ENCODE measurements around the gene CC2D1B. TPM values are rescaled to one million over a fixed set of nuclear protein-coding genes. Genes with fewer than 3 reads are reported as not detected.

Gene CC2D1B
- total and polyA plus RNA-seq, 9 of the 15 experiments (the other 6 are each of a cell fraction or from before 2014, with no cell fraction given), result 1.2 to 33.6 (median 25.5) TPM

DNA sequence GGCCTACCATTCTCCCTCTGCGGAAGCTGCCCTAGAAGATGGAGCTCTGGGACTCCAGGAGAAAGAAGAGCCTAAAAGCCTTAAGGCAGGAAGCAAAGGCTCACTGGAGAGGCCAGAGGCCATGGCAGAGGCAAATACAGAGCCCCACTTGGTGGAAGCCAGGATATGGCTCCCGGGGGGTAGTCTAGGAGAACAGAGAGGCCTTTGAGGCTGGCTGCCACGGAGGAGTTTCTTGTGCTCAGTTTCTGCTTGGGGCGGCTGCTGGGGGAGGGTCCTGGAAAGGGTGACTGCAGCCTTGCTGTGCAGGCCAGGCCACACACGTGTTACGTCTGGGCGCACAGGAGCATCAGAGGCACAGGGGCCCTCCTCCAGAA, 5.4 kb downstream of the CC2D1B start:
- Histone ChIP-seq H3K27me3 (ENCODE audit: control insufficient read depth in 2 of 2, insufficient read depth in 2 of 2, low read length in 2 of 2) (no peaks in the 10 kb centered on the region), H3K36me3 (ENCODE audit: control insufficient read depth, insufficient read depth, low read length) (peaks cover 88% of the 10 kb centered on the region), H3K4me3 (no peak overlapping the region), H3K27ac (ENCODE audit: extremely low read depth, low read depth, low read length) (no peak overlapping the region), H3K9ac (ENCODE audit: insufficient read depth in 1 of 2, low read depth in 2 of 2, low read length in 2 of 2) (no peak overlapping the region), H3K9me1 (ENCODE audit: control insufficient read depth, insufficient read depth, low read length) (peaks cover 5% of the 10 kb centered on the region), H3K79me2 (ENCODE audit: control insufficient read depth, insufficient read depth, low read length) (peaks cover 18% of the 10 kb centered on the region), H4K20me1 (replicated peaks; ENCODE audit: control insufficient read depth, insufficient read depth, low read length) (peaks cover 3% of the 10 kb centered on the region; the same call in 1 of the 2 replicates), H2AFZ (ENCODE audit: low read depth, low read length) (no peak overlapping the region), H3K9me3 (replicated peaks; ENCODE audit: control insufficient read depth, insufficient read depth, low read depth, low read length) (no peaks in the 10 kb centered on the region), H3K4me2 (ENCODE audit: insufficient read depth, low read length) (no peak overlapping the region), H3K4me1 (replicated peaks in 1 of 2; ENCODE audit: control insufficient read depth in 2 of 2, insufficient read depth in 2 of 2, low read length in 2 of 2) (peaks cover 11 to 13% of the 10 kb centered on the region in 2 experiments; a peak in 4 of 5 replicates)
- 94% methylated on average over 7 of the region's 7 CpGs for WGBS (ENCODE audit: insufficient coverage, low coverage, missing lambda C conversion rate)
- BruUV-seq (replicated peaks), result no TSS peak
- POLR2A ChIA-PET, result interaction anchor here (0.9 to 2.7 kb wide), 2 partner anchors 12 to 32 kb away, joined by 4 to 12 read pairs; no protein-coding TSS in a partner anchor
- DNase-seq (ENCODE audit: extremely low read depth in 1 of 4, low spot score in 3 of 4) (no peak), FAIRE-seq (no peak), ATAC-seq (no peak)
- TF ChIP-seq POLR2G (IDR thresholded peaks at IDR 0.05; ENCODE audit: low read depth, low read length) (0 out of 2 replicates have a peak, but pooled peaks have one; percentile 30), ZBTB17 (CRISPR knock-in tag; IDR thresholded peaks at IDR 0.05) (no peak), TAF7 (tag; IDR thresholded peaks at IDR 0.05) (no peak)
- in situ Hi-C loops (cut with MboI) (no loop called here), intact Hi-C loops (cut with micrococcal nuclease) (no loop called here)
- CTCF ChIA-PET (ENCODE audit: low intra/inter-chr PET ratio), result no interaction called here

GRCh38 chr1:52359676-52360594, 6.1 kb downstream of the CC2D1B start:
- 96% methylated on average over 24 of the region's 24 CpGs for WGBS (ENCODE audit: insufficient coverage, low coverage, missing lambda C conversion rate)
- FAIRE-seq, result no peak
- CTCF ChIA-PET (ENCODE audit: low intra/inter-chr PET ratio), result no interaction called here
- Histone ChIP-seq H3K9ac (ENCODE audit: insufficient read depth in 1 of 2, low read depth in 2 of 2, low read length in 2 of 2) (no peak overlapping the region), H3K4me1 (replicated peaks in 1 of 2; ENCODE audit: control insufficient read depth in 2 of 2, insufficient read depth in 2 of 2, low read length in 2 of 2) (peaks cover 7 to 9% of the 10 kb centered on the region in 2 experiments; a peak in 4 of 5 replicates), H4K20me1 (replicated peaks; ENCODE audit: control insufficient read depth, insufficient read depth, low read length) (peaks cover 3% of the 10 kb centered on the region; the same call in 1 of the 2 replicates), H3K4me3 (no peak overlapping the region), H3K36me3 (ENCODE audit: control insufficient read depth, insufficient read depth, low read length) (peaks cover 94% of the 10 kb centered on the region), H2AFZ (ENCODE audit: low read depth, low read length) (no peak overlapping the region), H3K4me2 (ENCODE audit: insufficient read depth, low read length) (no peak overlapping the region), H3K27me3 (ENCODE audit: control insufficient read depth in 2 of 2, insufficient read depth in 2 of 2, low read length in 2 of 2) (no peaks in the 10 kb centered on the region), H3K9me1 (ENCODE audit: control insufficient read depth, insufficient read depth, low read length) (peaks cover 5% of the 10 kb centered on the region), H3K9me3 (replicated peaks; ENCODE audit: control insufficient read depth, insufficient read depth, low read depth, low read length) (no peaks in the 10 kb centered on the region), H3K79me2 (ENCODE audit: control insufficient read depth, insufficient read depth, low read length) (peaks cover 12% of the 10 kb centered on the region), H3K27ac (ENCODE audit: extremely low read depth, low read depth, low read length) (no peak overlapping the region)
- BruUV-seq (replicated peaks), result no TSS peak
- intact Hi-C loops (cut with micrococcal nuclease), result no loop called here
- DNase-seq (ENCODE audit: extremely low read depth in 1 of 4, low spot score in 3 of 4), result no peak
- no peak for ATAC-seq
- no peak for TF ChIP-seq CC2D1A (IDR thresholded peaks at IDR 0.05)
- TF ChIP-seq, protein P1, sequence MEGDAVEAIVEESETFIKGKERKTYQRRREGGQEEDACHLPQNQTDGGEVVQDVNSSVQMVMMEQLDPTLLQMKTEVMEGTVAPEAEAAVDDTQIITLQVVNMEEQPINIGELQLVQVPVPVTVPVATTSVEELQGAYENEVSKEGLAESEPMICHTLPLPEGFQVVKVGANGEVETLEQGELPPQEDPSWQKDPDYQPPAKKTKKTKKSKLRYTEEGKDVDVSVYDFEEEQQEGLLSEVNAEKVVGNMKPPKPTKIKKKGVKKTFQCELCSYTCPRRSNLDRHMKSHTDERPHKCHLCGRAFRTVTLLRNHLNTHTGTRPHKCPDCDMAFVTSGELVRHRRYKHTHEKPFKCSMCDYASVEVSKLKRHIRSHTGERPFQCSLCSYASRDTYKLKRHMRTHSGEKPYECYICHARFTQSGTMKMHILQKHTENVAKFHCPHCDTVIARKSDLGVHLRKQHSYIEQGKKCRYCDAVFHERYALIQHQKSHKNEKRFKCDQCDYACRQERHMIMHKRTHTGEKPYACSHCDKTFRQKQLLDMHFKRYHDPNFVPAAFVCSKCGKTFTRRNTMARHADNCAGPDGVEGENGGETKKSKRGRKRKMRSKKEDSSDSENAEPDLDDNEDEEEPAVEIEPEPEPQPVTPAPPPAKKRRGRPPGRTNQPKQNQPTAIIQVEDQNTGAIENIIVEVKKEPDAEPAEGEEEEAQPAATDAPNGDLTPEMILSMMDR (IDR thresholded peaks at IDR 0.05 in 2 of 3, conservative IDR thresholded peaks at IDR 0.05 in 1 of 3; ENCODE audit: insufficient read depth in 2 of 3, low read depth in 1 of 3, low read length in 3 of 3), result peak in 1 of 3 experiments; percentile 12; a peak in 1 of 6 replicates
- peak; percentile 55 for TF ChIP-seq RBFOX2 (IDR thresholded peaks at IDR 0.05; ENCODE audit: low read depth, low read length)
- in situ Hi-C loops (cut with MboI), result no loop called here
- POLR2A ChIA-PET, result interaction anchor here (0.9 to 2.7 kb wide), 3 partner anchors 9 to 31 kb away, joined by 4 to 12 read pairs (median 4); no protein-coding TSS in a partner anchor
